Parathyroid adenoma (tissue), 2 donors: ENCODE results near the gene HRCT1.

Source experiments
- H2AFZ ChIP-seq: fragments of 300-600 bp; sonication (generic); one replicate; pipeline ENCODE4 v1.7.0; 2017; ENCODE audit warnings: antibody characterized with exemption, mild to moderate bottlenecking
- H3K27ac ChIP-seq: fragments of 300-600 bp; sonication (generic); one replicate; pipeline ENCODE4 v1.7.0; 2017
- H3K27me3 ChIP-seq: fragments of 300-600 bp; sonication (generic); one replicate; pipeline ENCODE4 v1.7.0; 2017; ENCODE audit warnings: low read length; ENCODE audit not compliant: control insufficient read depth, insufficient read depth
- H3K36me3 ChIP-seq: fragments of 300-600 bp; sonication (generic); one replicate; pipeline ENCODE4 v1.7.0; 2017; ENCODE audit warnings: low read length; ENCODE audit not compliant: control insufficient read depth, insufficient read depth
- H3K4me1 ChIP-seq: fragments of 300-600 bp; sonication (generic); one replicate; pipeline ENCODE4 v1.7.0; 2017; ENCODE audit warnings: control low read depth
- H3K4me2 ChIP-seq: fragments of 300-600 bp; sonication (generic); one replicate; pipeline ENCODE4 v1.7.0; 2017; ENCODE audit warnings: low read length
- H3K4me3 ChIP-seq: fragments of 300-600 bp; sonication (generic); one replicate; pipeline ENCODE4 v1.7.0; 2017; ENCODE audit warnings: low read depth, low read length
- H3K79me2 ChIP-seq: fragments of 300-600 bp; sonication (generic); one replicate; pipeline ENCODE4 v1.7.0; 2017; ENCODE audit warnings: control low read depth
- H3K9ac ChIP-seq: fragments of 300-600 bp; sonication (generic); one replicate; pipeline ENCODE4 v1.7.0; 2017; ENCODE audit warnings: mild to moderate bottlenecking
- H3K9me3 ChIP-seq: fragments of 300-600 bp; sonication (generic); one replicate; pipeline ENCODE4 v1.7.0; 2017; ENCODE audit warnings: low read length; ENCODE audit not compliant: control insufficient read depth
- CTCF ChIP-seq: fragments of 300-600 bp; sonication (generic); IDR thresholded peaks from one replicate; pipeline ENCODE4 v1.7.0; 2017; ENCODE audit warnings: antibody characterized with exemption, mild to moderate bottlenecking
- donor health status: primary hyperparathyroidism.

Gene HRCT1

GRCh38 chr9:35919212-35920008 is 13.4 kb downstream of the HRCT1 start:
- Histone ChIP-seq H2AFZ (no peak overlapping the region), H3K4me2 (no peak overlapping the region), H3K4me1 (peaks cover 7% of the 10 kb centered on the region), H3K36me3 (no peaks in the 10 kb centered on the region), H3K9me3 (no peaks in the 10 kb centered on the region), H3K4me3 (no peak overlapping the region), H3K27me3 (no peaks in the 10 kb centered on the region), H3K9ac (no peak overlapping the region), H3K79me2 (no peaks in the 10 kb centered on the region), H3K27ac (peak overlapping the region; percentile 69)
- TF ChIP-seq CTCF, result no peak

- Histone ChIP-seq H3K4me3 (no peak overlapping the region), H3K4me2 (no peak overlapping the region), H3K79me2 (no peaks in the 10 kb centered on the region), H3K9me3 (no peaks in the 10 kb centered on the region), H3K27me3 (no peaks in the 10 kb centered on the region), H3K4me1 (peaks cover 4% of the 10 kb centered on the region), H3K9ac (no peak overlapping the region), H2AFZ (no peak overlapping the region), H3K27ac (peak overlapping the region; percentile 69), H3K36me3 (no peaks in the 10 kb centered on the region)
- TF ChIP-seq CTCF, result no peak
Observed at GRCh38 chr9:35920051-35920620, 14.1 kb downstream of the HRCT1 start.

- H3K36me3 ChIP-seq, result no peaks in the 10 kb centered on the region
- H3K9ac ChIP-seq, result no peak overlapping the region
- H3K27me3 ChIP-seq, result no peaks in the 10 kb centered on the region
- H3K9me3 ChIP-seq, result no peaks in the 10 kb centered on the region
- TF ChIP-seq CTCF, result no peak
- peak overlapping the region; percentile 51 for H2AFZ ChIP-seq
- H3K4me1 ChIP-seq, result peaks cover 4% of the 10 kb centered on the region
- no peak overlapping the region for H3K4me3 ChIP-seq
- peak overlapping the region; percentile 47 for H3K27ac ChIP-seq
- no peaks in the 10 kb centered on the region for H3K79me2 ChIP-seq
- peak overlapping the region; percentile 48 for H3K4me2 ChIP-seq
Observed at GRCh38 chr9:35923598-35923926, 17.6 kb downstream of the HRCT1 start.

- no peak for TF ChIP-seq CTCF
- no peak overlapping the region for H3K9ac ChIP-seq
- peak overlapping the region; percentile 51 for H2AFZ ChIP-seq
Observed at GRCh38 chr9:35923927-35924763, 18.1 kb downstream of the HRCT1 start.

More at GRCh38 chr9:35923927-35924763, 18.1 kb downstream of the HRCT1 start:
- H3K4me2 ChIP-seq, result peak overlapping the region; percentile 48
- no peaks in the 10 kb centered on the region for H3K36me3 ChIP-seq
- H3K79me2 ChIP-seq, result no peaks in the 10 kb centered on the region
- H3K27ac ChIP-seq, result peak overlapping the region; percentile 47
- H3K27me3 ChIP-seq, result no peaks in the 10 kb centered on the region
- no peaks in the 10 kb centered on the region for H3K9me3 ChIP-seq
- peaks cover 4% of the 10 kb centered on the region for H3K4me1 ChIP-seq
- H3K4me3 ChIP-seq, result no peak overlapping the region
